Measurements from ENCODE around the gene TPPP3.

The TPPP3 gene

GRCh38 chr16:67393111-67393787, at the start of gene TPPP3:
TSS of gene TPPP3 (minus strand) at chr16:67393498. CDS start at chr16:67391111, 2,387 bp downstream.
- DNase-seq, result peak; percentile 59

- DNase-seq, result no peak
Measured at GRCh38 chr16:67442581-67443255, 49.4 kb upstream of the TPPP3 start.

GRCh38 chr16:67441907-67442306, 48.6 kb upstream of the TPPP3 start:
- DNase-seq, result no peak

GRCh38 chr16:67441271-67441753, 48.0 kb upstream of the TPPP3 start:
- DNase-seq, result no peak

GRCh38 chr16:67438824-67439393, 45.6 kb upstream of the TPPP3 start:
- no peak for DNase-seq

- DNase-seq, result no peak
Measured at GRCh38 chr16:67438098-67438791, 44.9 kb upstream of the TPPP3 start.

- no peak for DNase-seq
Measured at GRCh38 chr16:67437513-67437912, 44.2 kb upstream of the TPPP3 start.

- no peak for DNase-seq
Measured at GRCh38 chr16:67436640-67437193, 43.4 kb upstream of the TPPP3 start.

- DNase-seq, result no peak
Measured at GRCh38 chr16:67435758-67436164, 42.5 kb upstream of the TPPP3 start.

GRCh38 chr16:67433131-67433719, 39.9 kb upstream of the TPPP3 start:
- DNase-seq, result no peak

- DNase-seq, result no peak
Measured at GRCh38 chr16:67432506-67432890, 39.2 kb upstream of the TPPP3 start.

- DNase-seq, result no peak
Measured at GRCh38 chr16:67431775-67432505, 38.6 kb upstream of the TPPP3 start.

GRCh38 chr16:67430977-67431774, 37.9 kb upstream of the TPPP3 start, which contains the start of gene HSD11B2:
TSS of gene HSD11B2 (plus strand) at chr16:67431121. CDS start at chr16:67431249, 128 bp downstream.
- peak; percentile 36 for DNase-seq

- DNase-seq, result no peak
Measured at GRCh38 chr16:67430504-67430976, 37.2 kb upstream of the TPPP3 start.

GRCh38 chr16:67429799-67430503, 36.7 kb upstream of the TPPP3 start:
- no peak for DNase-seq

- no peak for DNase-seq
Measured at GRCh38 chr16:67429053-67429798, 35.9 kb upstream of the TPPP3 start.

- DNase-seq, result peak; percentile 29
Measured at GRCh38 chr16:67428146-67428731, 34.9 kb upstream of the TPPP3 start.

GRCh38 chr16:67426950-67427349, 33.7 kb upstream of the TPPP3 start:
- DNase-seq, result no peak

GRCh38 chr16:67426022-67426421, 32.7 kb upstream of the TPPP3 start:
- DNase-seq, result no peak

Data from HCEC 1CT (cell line).